Measurements from ENCODE around the gene GJD3.

The GJD3 gene

GRCh38 chr17:40366861-40367518 lies 2.5 kb upstream of the GJD3 start:
- DNase-seq, result no peak

- no peak for DNase-seq
Measured at GRCh38 chr17:40366076-40366860, 1.7 kb upstream of the GJD3 start.

DNA sequence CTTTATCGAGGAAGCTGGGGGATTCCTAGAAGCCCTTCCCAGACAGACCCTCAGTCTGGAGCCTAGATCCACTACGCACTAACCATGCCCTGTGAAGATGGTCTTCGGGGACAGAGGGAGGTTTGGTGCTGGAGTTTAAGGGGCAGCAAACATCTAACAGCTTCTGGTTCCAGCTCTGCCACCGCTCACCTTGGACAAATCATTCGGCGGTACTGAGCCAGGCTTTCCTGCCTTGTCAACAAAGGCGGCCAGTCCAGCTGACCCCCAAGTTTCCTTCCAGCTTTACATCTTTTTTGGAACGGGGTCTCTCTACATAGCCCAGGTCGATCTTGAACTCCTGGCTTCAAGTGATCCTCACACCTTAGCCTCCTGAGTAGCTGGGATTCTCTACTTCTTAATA lies 369 bp upstream of the GJD3 start:
- DNase-seq, result no peak

DNA sequence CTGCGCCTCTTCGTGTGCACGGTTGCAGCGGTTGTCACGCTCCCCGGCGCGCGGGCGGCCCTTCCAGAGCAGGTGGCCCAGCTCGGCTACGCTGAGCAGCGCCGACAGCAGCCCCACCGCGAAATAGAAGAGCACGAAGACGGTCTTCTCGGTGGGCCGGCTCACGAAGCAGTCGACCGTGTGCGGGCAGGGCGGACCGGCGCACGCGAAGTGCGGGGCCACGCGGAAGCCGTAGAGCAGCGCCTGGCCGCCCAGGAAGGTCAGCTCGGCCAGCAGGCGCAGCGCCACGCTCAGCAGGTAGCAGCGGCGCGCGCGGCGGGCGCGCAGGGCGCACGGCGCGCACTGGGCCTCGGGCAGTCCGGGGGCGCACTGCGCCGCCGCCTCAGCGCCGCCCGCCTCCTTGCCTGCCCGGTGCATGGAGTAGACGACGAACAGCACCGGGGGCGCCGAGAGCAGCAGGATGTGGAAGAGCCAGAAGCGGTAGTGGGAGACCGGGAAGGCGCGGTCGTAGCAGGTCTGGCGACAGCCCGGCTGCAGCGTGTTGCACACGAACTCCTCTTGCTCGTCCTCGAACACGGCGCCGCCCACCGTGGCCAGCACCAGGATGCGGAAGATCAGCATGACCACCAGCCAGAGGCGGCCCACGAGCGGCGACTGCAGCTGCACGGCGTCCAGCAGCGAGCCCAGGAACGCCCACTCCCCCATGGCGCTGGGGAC lies 1.3 kb downstream of the GJD3 start:
- no peak for DNase-seq

- DNase-seq, result peak; percentile 86
Measured at GRCh38 chr17:40362696-40363110, 1.8 kb downstream of the GJD3 start.

GRCh38 chr17:40361925-40362695 lies 2.4 kb downstream of the GJD3 start:
- no peak for DNase-seq

GRCh38 chr17:40361063-40361924 lies 3.2 kb downstream of the GJD3 start:
- DNase-seq, result no peak

- no peak for DNase-seq
Measured at GRCh38 chr17:40360091-40360490, 4.4 kb downstream of the GJD3 start.

- DNase-seq, result peak; percentile 94
Measured at GRCh38 chr17:40358323-40359038, 6.1 kb downstream of the GJD3 start.

GRCh38 chr17:40356990-40357881 lies 7.3 kb downstream of the GJD3 start:
- no peak for DNase-seq

DNA sequence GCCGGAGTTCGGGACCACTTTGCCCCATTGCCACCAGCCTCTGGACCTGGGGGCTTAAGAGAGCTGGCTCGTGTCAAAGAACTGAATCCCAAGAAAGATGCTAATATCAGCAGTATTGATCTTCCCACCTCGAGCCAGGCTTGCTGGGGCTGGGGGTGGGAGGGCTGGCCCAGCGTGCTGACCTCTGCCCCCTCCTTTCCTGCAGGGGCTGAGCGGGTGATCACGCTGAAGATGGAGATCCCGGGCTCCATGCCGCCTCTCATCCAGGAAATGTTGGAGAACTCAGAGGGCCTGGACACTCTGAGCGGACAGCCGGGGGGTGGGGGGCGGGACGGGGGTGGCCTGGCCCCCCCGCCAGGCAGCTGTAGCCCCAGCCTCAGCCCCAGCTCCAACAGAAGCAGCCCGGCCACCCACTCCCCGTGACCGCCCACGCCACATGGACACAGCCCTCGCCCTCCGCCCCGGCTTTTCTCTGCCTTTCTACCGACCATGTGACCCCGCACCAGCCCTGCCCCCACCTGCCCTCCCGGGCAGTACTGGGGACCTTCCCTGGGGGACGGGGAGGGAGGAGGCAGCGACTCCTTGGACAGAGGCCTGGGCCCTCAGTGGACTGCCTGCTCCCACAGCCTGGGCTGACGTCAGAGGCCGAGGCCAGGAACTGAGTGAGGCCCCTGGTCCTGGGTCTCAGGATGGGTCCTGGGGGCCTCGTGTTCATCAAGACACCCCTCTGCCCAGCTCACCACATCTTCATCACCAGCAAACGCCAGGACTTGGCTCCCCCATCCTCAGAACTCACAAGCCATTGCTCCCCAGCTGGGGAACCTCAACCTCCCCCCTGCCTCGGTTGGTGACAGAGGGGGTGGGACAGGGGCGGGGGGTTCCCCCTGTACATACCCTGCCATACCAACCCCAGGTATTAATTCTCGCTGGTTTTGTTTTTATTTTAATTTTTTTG lies 8.5 kb downstream of the GJD3 start:
- DNase-seq, result no peak

GRCh38 chr17:40355123-40355803 lies 9.3 kb downstream of the GJD3 start:
- peak; percentile 85 to 88 for DNase-seq

- DNase-seq, result no peak
Measured at GRCh38 chr17:40354221-40355122, 10.1 kb downstream of the GJD3 start.

GRCh38 chr17:40352779-40353394 lies 11.7 kb downstream of the GJD3 start:
- DNase-seq, result no peak

DNA sequence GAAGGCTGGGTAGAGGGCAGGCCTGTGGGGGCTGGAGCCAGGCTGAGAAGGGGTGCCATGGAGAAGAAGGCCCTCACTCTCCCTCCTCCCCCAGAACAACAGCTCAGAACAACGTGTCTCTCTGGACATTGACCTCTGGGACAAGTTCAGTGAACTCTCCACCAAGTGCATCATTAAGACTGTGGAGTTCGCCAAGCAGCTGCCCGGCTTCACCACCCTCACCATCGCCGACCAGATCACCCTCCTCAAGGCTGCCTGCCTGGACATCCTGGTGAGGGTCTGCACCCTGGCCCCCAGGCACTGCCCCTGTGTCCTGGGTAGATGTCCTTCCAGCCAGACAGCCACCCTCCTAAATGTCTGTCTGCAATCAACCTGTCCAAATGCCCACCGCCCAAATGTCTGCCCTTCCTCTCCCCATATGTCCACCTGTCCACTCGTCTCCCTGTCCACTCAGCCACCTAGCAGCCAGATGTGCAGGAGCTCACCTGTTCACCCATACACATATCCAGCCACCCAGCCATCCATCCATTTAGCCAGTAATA lies 12.2 kb downstream of the GJD3 start:
- DNase-seq, result no peak
